ENCODE results near the gene ELK4.

GRCh38 chr1:205596876-205597275 is 34.9 kb downstream of the ELK4 start:
- no peak for TF ChIP-seq CTCF (IDR thresholded peaks at IDR 0.05)
- no peak for TF ChIP-seq REST (IDR thresholded peaks at IDR 0.05)
- TF ChIP-seq POLR2A (IDR thresholded peaks at IDR 0.05; ENCODE audit: low read length), result no peak
- TF ChIP-seq ZC3H11A (IDR thresholded peaks at IDR 0.05), result no peak
- no peak for TF ChIP-seq POLR2AphosphoS2 (conservative IDR thresholded peaks at IDR 0.05; ENCODE audit: low read length)
- TF ChIP-seq EP300 (IDR thresholded peaks at IDR 0.05), result no peak
- no peak for TF ChIP-seq BHLHE40 (IDR thresholded peaks at IDR 0.05; ENCODE audit: low read depth, low read length)
- TF ChIP-seq PHF8 (IDR thresholded peaks at IDR 0.05; ENCODE audit: borderline replicate concordance, low read depth), result no peak
- TF ChIP-seq MAX (IDR thresholded peaks at IDR 0.05), result no peak
- TF ChIP-seq RAD21 (conservative IDR thresholded peaks at IDR 0.05 in 1 of 2, IDR thresholded peaks at IDR 0.05 in 1 of 2), result no peak
- TF ChIP-seq BCL3 (IDR thresholded peaks at IDR 0.05), result no peak
- no peak for TF ChIP-seq MAZ (IDR thresholded peaks at IDR 0.05; ENCODE audit: borderline replicate concordance, low read depth, low read length)
- TF ChIP-seq USF2 (IDR thresholded peaks at IDR 0.05), result no peak
- TF ChIP-seq CHD4 (IDR thresholded peaks at IDR 0.05; ENCODE audit: borderline replicate concordance), result no peak
